ENCODE data around the gene GPR17. TPM values are rescaled to one million over a fixed set of nuclear protein-coding genes. Genes with fewer than 3 reads are reported as not detected.

Gene GPR17
- total RNA-seq, 4 donors from 2014 or later = not detected

- Histone ChIP-seq H3K36me3 (no peaks in the 10 kb centered on the region), H3K4me3 (no peak overlapping the region), H3K4me1 (peaks cover 0 to 22% (median 8%) of the 10 kb centered on the region in 4 donors), H3K27me3 (no peaks in the 10 kb centered on the region), H3K9me3 (no peaks in the 10 kb centered on the region), H3K27ac (peak overlapping the region in 2 of 4 donors; percentile 43 to 45)
- DNase-seq = no peak
- TF ChIP-seq, protein P1, sequence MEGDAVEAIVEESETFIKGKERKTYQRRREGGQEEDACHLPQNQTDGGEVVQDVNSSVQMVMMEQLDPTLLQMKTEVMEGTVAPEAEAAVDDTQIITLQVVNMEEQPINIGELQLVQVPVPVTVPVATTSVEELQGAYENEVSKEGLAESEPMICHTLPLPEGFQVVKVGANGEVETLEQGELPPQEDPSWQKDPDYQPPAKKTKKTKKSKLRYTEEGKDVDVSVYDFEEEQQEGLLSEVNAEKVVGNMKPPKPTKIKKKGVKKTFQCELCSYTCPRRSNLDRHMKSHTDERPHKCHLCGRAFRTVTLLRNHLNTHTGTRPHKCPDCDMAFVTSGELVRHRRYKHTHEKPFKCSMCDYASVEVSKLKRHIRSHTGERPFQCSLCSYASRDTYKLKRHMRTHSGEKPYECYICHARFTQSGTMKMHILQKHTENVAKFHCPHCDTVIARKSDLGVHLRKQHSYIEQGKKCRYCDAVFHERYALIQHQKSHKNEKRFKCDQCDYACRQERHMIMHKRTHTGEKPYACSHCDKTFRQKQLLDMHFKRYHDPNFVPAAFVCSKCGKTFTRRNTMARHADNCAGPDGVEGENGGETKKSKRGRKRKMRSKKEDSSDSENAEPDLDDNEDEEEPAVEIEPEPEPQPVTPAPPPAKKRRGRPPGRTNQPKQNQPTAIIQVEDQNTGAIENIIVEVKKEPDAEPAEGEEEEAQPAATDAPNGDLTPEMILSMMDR (IDR thresholded peaks at IDR 0.05) = no peak
- TF ChIP-seq POLR2A (IDR thresholded peaks at IDR 0.05) = no peak
Observed at GRCh38 chr2:127647242-127648190, 1.6 kb downstream of the GPR17 start.

- DNase-seq = no peak
- peaks cover 0 to 26% (median 8%) of the 10 kb centered on the region in 4 donors for H3K4me1 ChIP-seq
Observed at GRCh38 chr2:127648321-127648720, 2.4 kb downstream of the GPR17 start.

GRCh38 chr2:127649100-127649611 is 3.2 kb downstream of the GPR17 start:
- H3K27me3 ChIP-seq = no peaks in the 10 kb centered on the region
- peaks cover 0 to 25% (median 8%) of the 10 kb centered on the region in 4 donors for H3K4me1 ChIP-seq
- H3K9me3 ChIP-seq = no peaks in the 10 kb centered on the region
- peak overlapping the region in 2 of 4 donors; percentile 6 to 85 for H3K27ac ChIP-seq
- no peak overlapping the region for H3K4me3 ChIP-seq
- H3K36me3 ChIP-seq = peaks cover 0 to under 1% (median 0%) of the 10 kb centered on the region in 3 donors
- DNase-seq = no peak
- TF ChIP-seq POLR2A (IDR thresholded peaks at IDR 0.05) = no peak
- TF ChIP-seq, protein P1 (IDR thresholded peaks at IDR 0.05) = no peak

More at GRCh38 chr2:127648321-127648720, 2.4 kb downstream of the GPR17 start:
- no peaks in the 10 kb centered on the region for H3K9me3 ChIP-seq
- TF ChIP-seq, protein P1 (IDR thresholded peaks at IDR 0.05) = no peak
- TF ChIP-seq POLR2A (IDR thresholded peaks at IDR 0.05) = no peak
- no peak overlapping the region for H3K4me3 ChIP-seq
- H3K27me3 ChIP-seq = no peaks in the 10 kb centered on the region
- H3K36me3 ChIP-seq = no peaks in the 10 kb centered on the region
- peak overlapping the region in 1 of 4 donors; percentile 22 for H3K27ac ChIP-seq

- H3K27ac ChIP-seq = peak overlapping the region in 3 of 4 donors; percentile 1 to 85 (median 6)
Observed at GRCh38 chr2:127649684-127650040, 3.7 kb downstream of the GPR17 start.

GRCh38 chr2:127650041-127650784 is 4.3 kb downstream of the GPR17 start:
- peaks cover 0 to 7% (median 0%) of the 10 kb centered on the region in 3 donors for H3K36me3 ChIP-seq
- no peak for DNase-seq
- H3K4me1 ChIP-seq = peaks cover 0 to 23% (median 8%) of the 10 kb centered on the region in 4 donors
- peak overlapping the region in 1 of 4 donors; percentile 9 for H3K4me3 ChIP-seq
- H3K27ac ChIP-seq = peak overlapping the region in 3 of 4 donors; percentile 1 to 85 (median 6)
- no peak for TF ChIP-seq POLR2A (IDR thresholded peaks at IDR 0.05)
- no peaks in the 10 kb centered on the region for H3K27me3 ChIP-seq
- no peaks in the 10 kb centered on the region for H3K9me3 ChIP-seq

More at GRCh38 chr2:127649684-127650040, 3.7 kb downstream of the GPR17 start:
- Histone ChIP-seq H3K4me1 (peaks cover 0 to 25% (median 8%) of the 10 kb centered on the region in 4 donors), H3K4me3 (no peak overlapping the region), H3K36me3 (peaks cover 0 to 6% (median 0%) of the 10 kb centered on the region in 3 donors), H3K27me3 (no peaks in the 10 kb centered on the region), H3K9me3 (no peaks in the 10 kb centered on the region)
- TF ChIP-seq, protein P1 (IDR thresholded peaks at IDR 0.05) = peak; percentile 72 to 94 (median 78)
- TF ChIP-seq POLR2A (IDR thresholded peaks at IDR 0.05) = no peak
- DNase-seq = peak; percentile 82 to 95 (median 89)
